Measurements from ENCODE around the gene A1BG. TPM values are rescaled to one million over a fixed set of nuclear protein-coding genes. Genes with fewer than 3 reads are reported as not detected.

The A1BG gene
- polyA plus RNA-seq, 3 donors: 30.2 to 54.5 (median 35.3) TPM

DNA sequence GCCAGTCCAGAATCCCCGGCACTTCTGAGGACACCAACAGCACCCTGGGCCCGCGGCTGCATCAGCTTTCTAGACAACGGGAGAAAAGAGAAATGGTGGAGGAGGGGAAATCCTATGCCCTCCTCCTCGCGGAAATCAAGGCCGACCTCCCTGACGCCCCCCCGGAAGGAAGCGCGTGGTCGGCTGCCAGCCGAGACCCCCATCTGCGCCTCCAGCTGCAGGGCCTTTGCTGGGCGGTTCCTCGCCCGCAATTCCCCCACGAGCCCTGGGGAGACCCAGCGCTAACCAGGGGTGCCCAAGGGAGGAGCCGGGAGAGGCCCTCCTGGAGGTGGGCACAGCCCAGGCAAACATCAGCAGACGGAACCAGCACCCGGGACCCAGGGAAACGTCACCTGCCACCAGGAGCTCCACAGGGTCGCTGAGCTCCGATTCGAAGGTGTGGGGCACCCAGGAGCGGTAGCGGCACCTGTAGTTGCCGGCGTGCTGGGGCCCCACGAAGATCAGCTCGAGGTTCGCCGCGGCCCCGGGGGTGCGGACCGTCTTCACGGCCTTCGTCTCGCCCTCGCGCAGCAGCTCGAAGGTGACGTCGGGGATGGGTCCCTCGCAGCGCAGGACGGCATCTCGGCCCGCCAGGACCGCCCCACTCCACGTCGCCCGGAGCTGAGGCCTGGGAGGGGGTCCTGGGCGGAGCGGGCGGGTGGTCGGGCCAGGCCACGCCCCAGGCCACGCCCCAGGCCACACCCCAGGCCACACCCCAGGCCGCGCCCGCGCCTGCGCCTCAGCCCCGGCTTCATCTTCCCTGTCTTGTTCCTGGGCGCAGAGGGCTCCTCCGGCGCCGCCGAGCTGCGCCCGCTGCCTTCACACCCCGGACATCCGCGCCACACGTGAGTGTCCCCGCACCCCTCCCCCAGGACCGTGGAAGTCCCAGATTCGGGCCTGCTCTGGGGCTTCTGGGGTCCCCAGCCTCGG lies 6.0 kb downstream of the A1BG start:
- H2AFZ ChIP-seq (ENCODE audit: insufficient read depth, low read depth, low read length, poor library complexity, severe bottlenecking): peak overlapping the region; percentile 94

More for the DNA sequence above, 6.0 kb downstream of the A1BG start:
- Histone ChIP-seq H3K4me2 (replicated peaks; ENCODE audit: extremely low read depth, low read length, poor library complexity, severe bottlenecking) (peak overlapping the region; percentile 98), H3K36me3 (replicated peaks in 1 of 2; ENCODE audit: control insufficient read depth in 1 of 2, insufficient read depth in 2 of 2, low read length in 2 of 2) (peaks cover 0 to 5% of the 10 kb centered on the region in 2 donors), H3K9me3 (replicated peaks in 1 of 2; ENCODE audit: control insufficient read depth in 1 of 2, insufficient read depth in 1 of 2, low read length in 2 of 2) (no peaks in the 10 kb centered on the region), H4K20me1 (ENCODE audit: insufficient read depth, low read length) (no peaks in the 10 kb centered on the region), H3K27me3 (ENCODE audit: control insufficient read depth in 2 of 2, insufficient read depth in 2 of 2, low read length in 2 of 2) (peaks cover 0 to 26% of the 10 kb centered on the region in 2 donors), H3K9ac (ENCODE audit: insufficient read depth, low read length, poor library complexity, severe bottlenecking) (peak overlapping the region; percentile 70), H3K4me3 (replicated peaks in 1 of 3; ENCODE audit: low read depth in 2 of 3, low read length in 3 of 3) (peak overlapping the region; percentile 62 to 89 (median 73)), H3K4me1 (ENCODE audit: control insufficient read depth in 1 of 2, insufficient read depth in 2 of 2, low read length in 2 of 2) (peaks cover 16 to 31% of the 10 kb centered on the region in 2 donors), H3K79me2 (ENCODE audit: insufficient read depth, low read length) (no peaks in the 10 kb centered on the region), H3K27ac (ENCODE audit: low read depth in 1 of 2, low read length in 2 of 2) (peak overlapping the region in 1 of 2 donors; percentile 75)
- Mint-ChIP-seq H3K9me3 (peaks cover 0 to 16% (median 4%) of the 10 kb centered on the region in 7 donors), H3K27ac (peak overlapping the region; percentile 55 to 88 (median 84)), H3K4me3 (peak overlapping the region; percentile 93 to 98), H3K4me1 (peaks cover 30% of the 10 kb centered on the region), H3K27me3 (ENCODE audit: low read depth in 3 of 3) (peaks cover 7 to 39% (median 16%) of the 10 kb centered on the region in 3 donors), H3K36me3 (peaks cover 13 to 24% of the 10 kb centered on the region in 2 donors)
- under 1% methylated on average over 76 of the region's 82 CpGs for WGBS (ENCODE audit: insufficient coverage)
- intact Hi-C loops (cut with micrococcal nuclease): no loop called here
- no peak for TF ChIP-seq CTCF (IDR thresholded peaks at IDR 0.05)
- peak; percentile 47 to 57 (median 47) for DNase-seq
